HL-60 (cell line): Measurements from ENCODE around the gene PDE8A.
"Not testable (repeated sequence)": the region's sequence is repeated elsewhere in the genome, so short reads cannot be mapped to it uniquely, and the experiment has no call there.

Source experiments
- CTCF ChIP-seq: IDR thresholded peaks from one replicate; pipeline ENCODE4 v1.5.1; 2011; ENCODE audit warnings: low read length, control low read depth, inconsistent platforms; ENCODE audit not compliant: insufficient read depth
- POLR2AphosphoS5 ChIP-seq: IDR thresholded peaks from 2 replicates; pipeline ENCODE4 v1.6.1; 2012; ENCODE audit warnings: low read depth

GRCh38 chr15:84997214-84997613 is 15.6 kb downstream of the PDE8A start:
- not testable (repeated sequence) for TF ChIP-seq CTCF, POLR2AphosphoS5
